HCT116 (cell line): ENCODE measurements around the gene EVC. TPM values are rescaled to one million over a fixed set of nuclear protein-coding genes. Genes with fewer than 3 reads are reported as not detected.

Experiments used
- ATAC-seq: fragments of 200-7000 bp; cut with Tn5 transposase; 2 replicates; pipeline ENCODE4 v1.9.1; 2020; ENCODE audit warnings: mild to moderate bottlenecking, moderate library complexity
- BruUV-seq: library from RNA; stranded (reverse); fragments of 400-500 nt; replicated peaks from 2 replicates; lab custom pipeline; 2021; lab: Mats Ljungman, UMichigan
- CTCF ChIA-PET: fragments of 300-600 bp; sonication (Branson Sonifier 250); formaldehyde crosslinking; loops from one replicate; lab custom pipeline; 2021; ENCODE audit warnings: antibody characterized with exemption; lab: Charles Lee
- POLR2A ChIA-PET: fragments of 300-600, 350-600 bp; sonication (Branson Sonifier 250); formaldehyde crosslinking; loops from one replicate; lab custom pipeline; 2021; ENCODE audit warnings: antibody characterized with exemption; lab: Charles Lee
- RAD21 ChIA-PET, 2 experiments: fragments of 300-600 bp; sonication (Branson Sonifier 250); formaldehyde crosslinking; loops; one replicate each; lab custom pipeline; 2023; ENCODE audit warnings: low total read pairs in 2 of 2; ENCODE audit not compliant: uncharacterized antibody in 2 of 2, unreplicated experiment in 2 of 2, low non-redundant PET in 1 of 2; lab: Charles Lee
- DNase-seq: peaks from one replicate; pipeline ENCODE4 v3.0.0-alpha.2; 2010; ENCODE audit warnings: low read depth, low spot score
- H2AFZ ChIP-seq: fragments of 200-600 bp; shearing (Covaris generic), sonication (generic); 2 replicates; pipeline ENCODE4 v1.6.1; 2017; ENCODE audit warnings: low read depth, mixed run types, mixed read lengths, antibody characterized with exemption, low read length; ENCODE audit not compliant: poor library complexity, severe bottlenecking
- H3K27ac ChIP-seq: 2 replicates; pipeline ENCODE4 v1.5.1; 2012; ENCODE audit warnings: low read depth, low read length
- H3K27me3 ChIP-seq: fragments of 200-600 bp; sonication (generic); 2 replicates; pipeline ENCODE4 v1.6.1; 2016; ENCODE audit warnings: mixed run types, low read length, mixed read lengths; ENCODE audit not compliant: insufficient read depth
- H3K36me3 ChIP-seq, 2 experiments: fragments of 200-500 bp in 1 of 2; fragments of 200-600 bp in 1 of 2; sonication (Bioruptor generic) in 1 of 2; sonication (generic) in 1 of 2; 2 replicates each; pipeline versions ENCODE4 v1.5.1 to v1.6.1; 2014 to 2016; ENCODE audit warnings: low read length in 2 of 2, inconsistent platforms in 1 of 2, mixed read lengths in 1 of 2, mixed run types in 1 of 2; ENCODE audit not compliant: insufficient read depth in 2 of 2, control insufficient read depth in 1 of 2
- H3K4me1 ChIP-seq, 2 experiments: fragments of 200-600 bp in 1 of 2; sonication (generic) in 1 of 2; 2 replicates each; pipeline versions ENCODE4 v1.5.1 to v1.6.1; 2012 to 2017; ENCODE audit warnings: low read length in 2 of 2, inconsistent platforms in 1 of 2, mild to moderate bottlenecking in 1 of 2, mixed read lengths in 1 of 2, mixed run types in 1 of 2, moderate library complexity in 1 of 2; ENCODE audit not compliant: insufficient read depth in 2 of 2, control insufficient read depth in 1 of 2
- H3K4me2 ChIP-seq: fragments of 200-600 bp; sonication (generic); 2 replicates; pipeline ENCODE4 v1.6.1; 2017; ENCODE audit warnings: mixed run types, low read length, mixed read lengths
- H3K4me3 ChIP-seq, 2 experiments: fragments of 200-600 bp in 1 of 2; sonication (generic) in 1 of 2; replicated peaks in 1 of 2; 2 replicates each; pipeline ENCODE4 v1.5.1; 2011 to 2016; ENCODE audit warnings: low read length in 2 of 2, control low read depth in 1 of 2, low read depth in 1 of 2, mild to moderate bottlenecking in 1 of 2, mixed read lengths in 1 of 2, mixed run types in 1 of 2
- H3K79me2 ChIP-seq: fragments of 200-600 bp; sonication (generic); 2 replicates; pipeline ENCODE4 v1.6.1; 2017; ENCODE audit warnings: mild to moderate bottlenecking, mixed run types, low read length, moderate library complexity, mixed read lengths; ENCODE audit not compliant: insufficient read depth
- H3K9ac ChIP-seq: fragments of 200-600 bp; sonication (generic); 2 replicates; pipeline ENCODE4 v1.6.1; 2016; ENCODE audit warnings: low read length, mixed read lengths
- H3K9me2 ChIP-seq: fragments of 200-600 bp; sonication (generic), shearing (Covaris generic); 2 replicates; pipeline ENCODE4 v1.6.1; 2017; ENCODE audit warnings: mixed run types, mild to moderate bottlenecking, moderate library complexity; ENCODE audit not compliant: insufficient read depth
- H3K9me3 ChIP-seq, 2 experiments: fragments of 200-500 bp in 1 of 2; fragments of 200-600 bp in 1 of 2; sonication (Bioruptor generic) in 1 of 2; sonication (generic) in 1 of 2; 2 replicates each; pipeline ENCODE4 v1.6.1; 2014 to 2017; ENCODE audit warnings: low read length in 2 of 2, mixed read lengths in 2 of 2, inconsistent platforms in 1 of 2, low read depth in 1 of 2, mild to moderate bottlenecking in 1 of 2, mixed run types in 1 of 2, moderate library complexity in 1 of 2; ENCODE audit not compliant: control insufficient read depth in 1 of 2, insufficient read depth in 1 of 2
- H4K20me1 ChIP-seq: fragments of 200-600 bp; sonication (generic), shearing (Covaris generic); 2 replicates; pipeline ENCODE4 v1.6.1; 2017; ENCODE audit warnings: mixed run types, mild to moderate bottlenecking, moderate library complexity; ENCODE audit not compliant: insufficient read depth
- CBX3 ChIP-seq: IDR thresholded peaks from 2 replicates; pipeline ENCODE4 v1.6.1; 2012; ENCODE audit warnings: low read depth
- CTCF ChIP-seq, 3 experiments: fragments of 200-600 bp in 1 of 3; sonication (generic) in 1 of 3; IDR thresholded peaks in 2 of 3; conservative IDR thresholded peaks in 1 of 3; 2 replicates each; pipeline ENCODE4 v1.5.1; 2012 to 2017; ENCODE audit warnings: low read depth in 2 of 3, low read length in 2 of 3, antibody characterized with exemption in 1 of 3, borderline replicate concordance in 1 of 3, control low read depth in 1 of 3, mild to moderate bottlenecking in 1 of 3, mixed read lengths in 1 of 3, mixed run types in 1 of 3, moderate library complexity in 1 of 3; ENCODE audit not compliant: insufficient read depth in 1 of 3
- EGR1 ChIP-seq: IDR thresholded peaks from 2 replicates; pipeline ENCODE4 v1.6.1; 2012; ENCODE audit warnings: low read depth
- ELF1 ChIP-seq: IDR thresholded peaks from 2 replicates; pipeline ENCODE4 v1.6.1; 2012; ENCODE audit warnings: low read depth, borderline replicate concordance
- EZH2 ChIP-seq: fragments of 200-600 bp; sonication (generic); IDR thresholded peaks from 2 replicates; pipeline ENCODE4 v1.6.1; 2017; ENCODE audit warnings: antibody characterized with exemption, mixed run types
- FOSL1 ChIP-seq: IDR thresholded peaks from 2 replicates; pipeline ENCODE4 v1.6.1; 2012; ENCODE audit warnings: low read depth
- JUND ChIP-seq: IDR thresholded peaks from 2 replicates; pipeline ENCODE4 v1.6.1; 2012
- MAX ChIP-seq: IDR thresholded peaks from 2 replicates; pipeline ENCODE4 v1.6.1; 2012
- POLR2A ChIP-seq: IDR thresholded peaks from 2 replicates; pipeline ENCODE4 v1.7.0; 2011; ENCODE audit warnings: borderline replicate concordance; ENCODE audit not compliant: insufficient read depth, insufficient read length; ENCODE audit errors: extremely low read depth
- POLR2AphosphoS5 ChIP-seq: IDR thresholded peaks from 2 replicates; pipeline ENCODE4 v1.6.1; 2011; ENCODE audit warnings: mild to moderate bottlenecking, low read depth, low read length, moderate library complexity
- SIN3A ChIP-seq: IDR thresholded peaks from 2 replicates; pipeline ENCODE4 v1.6.1; 2012; ENCODE audit warnings: low read depth
- SRF ChIP-seq: IDR thresholded peaks from 2 replicates; pipeline ENCODE4 v1.6.1; 2012; ENCODE audit warnings: low read depth
- TCF7L2 ChIP-seq: IDR thresholded peaks from 2 replicates; pipeline ENCODE4 v1.7.0; 2011; ENCODE audit warnings: borderline replicate concordance, inconsistent platforms; ENCODE audit not compliant: insufficient read depth, insufficient read length; ENCODE audit errors: extremely low read depth
- YY1 ChIP-seq: IDR thresholded peaks from 2 replicates; pipeline ENCODE4 v1.6.1; 2011; ENCODE audit warnings: low read length, low read depth, moderate library complexity, mild to moderate bottlenecking; ENCODE audit not compliant: insufficient replicate concordance; ENCODE audit errors: extremely low read depth
- ZBTB33 ChIP-seq: IDR thresholded peaks from 2 replicates; pipeline ENCODE4 v1.6.1; 2011; ENCODE audit warnings: mild to moderate bottlenecking, low read length, moderate library complexity; ENCODE audit not compliant: insufficient replicate concordance; ENCODE audit errors: extremely low read depth
- ZFX ChIP-seq: fragments of 450-650 bp; IDR thresholded peaks from 2 replicates; pipeline ENCODE4 v1.6.1; 2017
- ZNF274 ChIP-seq: fragments of 200-500 bp; sonication (Bioruptor generic); IDR thresholded peaks from 2 replicates; pipeline ENCODE4 v1.6.1; 2014; ENCODE audit warnings: mild to moderate bottlenecking, low read depth, low read length, inconsistent platforms
- intact Hi-C: fragments of 100-400 bp; cut with micrococcal nuclease; formaldehyde crosslinking; loops from 2 replicates; pipeline ENCODE4 v1.10.0; 2022
- total RNA-seq: library from RNA; stranded (reverse); gene quantifications from one replicate; pipeline ENCODE4 v1.2.1, GENCODE V29; 2021; ENCODE audit not compliant: unreplicated experiment
- TF ChIP-seq, protein P1 (sequence below): IDR thresholded peaks from 2 replicates; pipeline ENCODE4 v1.6.1; 2012; ENCODE audit warnings: low read depth

Gene EVC
- total RNA-seq, 1 experiment from 2014 or later: 0.15 TPM

GRCh38 chr4:5858020-5858769, 147.2 kb downstream of the EVC start:
- ATAC-seq (no peak), DNase-seq (no peak)
- H3K4me3 ChIP-seq: no peak overlapping the region
- H3K36me3 ChIP-seq: no peaks in the 10 kb centered on the region
- intact Hi-C loops: no loop called here
- H3K9me2 ChIP-seq: no peaks in the 10 kb centered on the region
- ChIA-PET RAD21 (no interaction called here), POLR2A (no interaction called here), CTCF (no interaction called here)
- H3K79me2 ChIP-seq: no peaks in the 10 kb centered on the region
- H3K9me3 ChIP-seq: no peaks in the 10 kb centered on the region
- no peak overlapping the region for H2AFZ ChIP-seq
- peaks cover 49% of the 10 kb centered on the region for H3K27me3 ChIP-seq
- H3K27ac ChIP-seq: no peak overlapping the region
- TF ChIP-seq YY1 (no peak), ELF1 (no peak), POLR2AphosphoS5 (no peak), SRF (no peak), TCF7L2 (no peak), ZBTB33 (no peak), ZNF274 (no peak), FOSL1 (no peak), EGR1 (no peak), EZH2 (no peak), SIN3A (no peak), CTCF (IDR thresholded peaks at IDR 0.05 in 2 of 3, conservative IDR thresholded peaks at IDR 0.05 in 1 of 3; ENCODE audit: borderline replicate concordance in 1 of 3, insufficient read depth in 1 of 3, low read depth in 2 of 3, low read length in 2 of 3) (no peak), CBX3 (no peak), POLR2A (no peak), JUND (no peak), ZFX (no peak), MAX (no peak)
- TF ChIP-seq, protein P1, sequence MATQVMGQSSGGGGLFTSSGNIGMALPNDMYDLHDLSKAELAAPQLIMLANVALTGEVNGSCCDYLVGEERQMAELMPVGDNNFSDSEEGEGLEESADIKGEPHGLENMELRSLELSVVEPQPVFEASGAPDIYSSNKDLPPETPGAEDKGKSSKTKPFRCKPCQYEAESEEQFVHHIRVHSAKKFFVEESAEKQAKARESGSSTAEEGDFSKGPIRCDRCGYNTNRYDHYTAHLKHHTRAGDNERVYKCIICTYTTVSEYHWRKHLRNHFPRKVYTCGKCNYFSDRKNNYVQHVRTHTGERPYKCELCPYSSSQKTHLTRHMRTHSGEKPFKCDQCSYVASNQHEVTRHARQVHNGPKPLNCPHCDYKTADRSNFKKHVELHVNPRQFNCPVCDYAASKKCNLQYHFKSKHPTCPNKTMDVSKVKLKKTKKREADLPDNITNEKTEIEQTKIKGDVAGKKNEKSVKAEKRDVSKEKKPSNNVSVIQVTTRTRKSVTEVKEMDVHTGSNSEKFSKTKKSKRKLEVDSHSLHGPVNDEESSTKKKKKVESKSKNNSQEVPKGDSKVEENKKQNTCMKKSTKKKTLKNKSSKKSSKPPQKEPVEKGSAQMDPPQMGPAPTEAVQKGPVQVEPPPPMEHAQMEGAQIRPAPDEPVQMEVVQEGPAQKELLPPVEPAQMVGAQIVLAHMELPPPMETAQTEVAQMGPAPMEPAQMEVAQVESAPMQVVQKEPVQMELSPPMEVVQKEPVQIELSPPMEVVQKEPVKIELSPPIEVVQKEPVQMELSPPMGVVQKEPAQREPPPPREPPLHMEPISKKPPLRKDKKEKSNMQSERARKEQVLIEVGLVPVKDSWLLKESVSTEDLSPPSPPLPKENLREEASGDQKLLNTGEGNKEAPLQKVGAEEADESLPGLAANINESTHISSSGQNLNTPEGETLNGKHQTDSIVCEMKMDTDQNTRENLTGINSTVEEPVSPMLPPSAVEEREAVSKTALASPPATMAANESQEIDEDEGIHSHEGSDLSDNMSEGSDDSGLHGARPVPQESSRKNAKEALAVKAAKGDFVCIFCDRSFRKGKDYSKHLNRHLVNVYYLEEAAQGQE: no peak
- H3K9ac ChIP-seq: no peak overlapping the region
- H3K4me1 ChIP-seq: peaks cover 1 to 2% of the 10 kb centered on the region in 2 experiments; a peak in 3 of 4 replicates
- no peak overlapping the region for H3K4me2 ChIP-seq
- no peaks in the 10 kb centered on the region for H4K20me1 ChIP-seq
- BruUV-seq: no TSS peak
